GM18511 (cell line): ENCODE results near the gene SDR9C7.
"Not testable (repeated sequence)": the region's sequence is repeated elsewhere in the genome, so short reads cannot be mapped to it uniquely, and the experiment has no call there.

Source experiments
- ATAC-seq: cut with Tn5 transposase; IDR thresholded peaks from one replicate; pipeline ENCODE4 v1.9.1; 2021; ENCODE audit warnings: mild to moderate bottlenecking, moderate library complexity; ENCODE audit not compliant: unreplicated experiment

The SDR9C7 gene

DNA sequence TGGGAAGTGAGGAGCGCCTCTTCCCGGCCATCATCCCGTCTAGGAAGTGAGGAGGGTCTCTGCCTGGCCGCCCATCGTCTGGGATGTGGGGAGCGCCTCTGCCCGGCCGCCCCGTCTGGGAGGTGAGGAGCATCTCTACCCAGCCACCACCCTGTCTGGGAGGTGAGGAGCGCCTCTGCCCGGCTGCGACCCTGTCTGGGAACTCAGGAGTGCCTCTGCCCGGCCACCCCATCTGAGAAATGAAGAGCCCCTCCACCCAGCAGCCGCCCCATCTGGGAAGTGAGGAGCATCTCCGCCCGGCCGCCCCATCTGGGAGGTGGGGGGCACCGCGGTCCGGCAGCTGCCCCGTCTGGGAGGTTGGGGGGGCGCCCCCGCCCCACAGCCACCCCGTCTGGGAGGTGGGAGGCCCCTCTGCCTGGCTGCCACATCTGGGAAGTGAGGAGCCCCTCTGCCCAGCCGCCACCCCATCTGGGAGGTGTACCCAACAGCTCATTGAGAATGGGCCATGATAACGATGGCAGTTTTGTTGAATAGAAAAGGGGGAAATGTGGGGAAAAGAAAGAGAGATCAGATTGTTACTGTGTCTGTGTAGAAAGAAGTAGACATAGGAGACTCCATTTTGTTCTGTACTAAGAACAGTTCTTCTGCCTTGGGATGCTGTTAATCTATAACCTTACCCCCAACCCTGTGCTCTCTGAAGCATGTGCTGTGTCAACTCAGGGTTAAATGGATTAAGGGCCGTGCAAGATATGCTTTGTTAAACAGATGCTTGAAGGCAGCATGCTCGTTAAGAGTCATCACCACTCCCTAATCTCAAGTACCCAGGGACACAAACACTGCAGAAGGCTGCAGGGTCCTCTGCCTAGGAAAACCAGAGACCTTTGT, 54.7 kb downstream of the SDR9C7 start:
- ATAC-seq: not testable (repeated sequence)

DNA sequence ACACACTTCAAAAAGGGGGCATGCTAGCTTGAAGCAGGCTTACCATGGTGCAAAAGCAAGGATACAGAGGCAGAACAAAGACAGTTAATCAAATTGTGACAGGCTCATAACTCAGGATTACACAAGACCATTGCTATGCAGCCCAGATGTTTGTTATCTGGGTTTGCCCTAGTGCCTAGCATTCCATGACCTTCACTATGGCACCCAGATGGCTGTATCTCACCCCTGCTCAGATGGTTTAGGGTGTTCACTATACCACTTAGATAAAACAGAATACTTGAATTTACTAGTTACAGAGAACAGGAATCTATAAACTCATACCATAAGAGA, 56.2 kb downstream of the SDR9C7 start:
- ATAC-seq: no peak

DNA sequence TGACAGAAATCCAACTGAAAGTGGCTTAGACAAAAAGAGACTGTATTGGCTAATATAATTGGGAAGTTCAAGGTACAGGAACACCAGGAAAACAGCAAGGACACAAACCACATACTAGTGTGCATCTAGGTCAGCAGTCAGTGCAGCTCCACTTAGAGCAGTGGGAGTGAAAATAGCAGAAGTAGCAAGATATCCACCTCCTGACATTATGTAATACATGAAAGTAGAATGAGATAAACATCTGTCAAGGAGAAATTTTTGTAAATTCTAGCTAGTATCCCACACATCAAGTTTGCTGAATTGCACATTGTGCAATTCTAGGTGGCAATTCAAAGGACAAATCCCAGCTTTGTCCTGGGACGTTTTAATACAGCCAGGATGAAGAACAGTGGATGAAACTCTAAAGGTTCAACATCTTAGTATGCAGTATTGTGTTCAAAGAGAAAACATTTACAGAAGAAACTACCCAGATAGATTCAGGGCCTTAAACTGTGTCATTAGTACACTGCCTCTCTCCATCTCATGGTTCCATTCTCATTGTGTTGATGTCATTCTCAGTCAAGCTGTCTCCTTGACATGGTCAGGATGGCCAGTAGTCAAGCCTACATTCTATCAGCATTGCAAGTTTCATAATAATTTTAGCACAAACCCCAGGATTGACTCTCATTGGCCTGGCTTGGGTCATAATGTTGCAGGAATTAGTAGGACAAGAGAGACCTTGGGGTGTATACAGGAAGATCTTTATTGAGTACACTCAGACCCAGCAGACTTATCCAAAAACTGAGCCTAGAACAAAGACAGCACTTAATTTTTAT, 56.8 kb downstream of the SDR9C7 start:
- no peak for ATAC-seq

DNA sequence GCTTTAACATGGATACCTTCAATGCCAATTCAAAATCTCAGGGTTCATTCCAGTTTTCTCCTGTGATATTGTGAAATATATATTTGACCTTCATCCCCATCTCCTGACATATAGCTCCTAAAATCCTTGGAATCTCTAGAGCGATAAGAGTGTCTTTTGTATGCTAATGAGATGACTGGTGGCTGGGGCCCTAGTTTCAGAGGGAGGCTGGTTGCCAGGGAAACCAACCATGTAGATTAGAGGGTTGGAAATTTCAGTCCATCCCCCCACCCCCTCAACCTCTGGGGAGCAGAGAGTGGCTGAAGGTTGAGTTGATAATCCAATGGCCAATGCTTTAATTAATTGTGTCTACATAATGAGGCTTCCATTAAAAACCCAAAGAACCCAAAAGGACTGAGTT, 59.4 kb downstream of the SDR9C7 start:
- no peak for ATAC-seq

DNA sequence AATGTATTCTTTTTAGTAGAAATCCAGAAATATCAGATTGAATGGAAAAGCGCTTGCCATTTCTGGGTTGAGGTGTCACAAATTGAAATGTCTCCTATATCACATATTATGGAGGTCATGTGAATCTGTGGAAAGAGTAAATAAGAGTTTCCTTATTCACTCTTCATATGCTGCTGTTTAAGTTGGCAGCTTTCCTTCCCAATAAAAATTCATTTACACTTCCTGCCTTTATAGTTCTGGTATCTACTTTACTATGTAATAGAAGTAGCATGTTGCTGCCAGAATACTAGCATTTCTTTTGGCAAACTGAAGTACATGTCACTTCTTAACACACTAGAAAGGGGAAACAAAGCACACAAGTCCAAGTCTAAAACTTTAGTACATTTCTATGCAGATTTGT, 60.8 kb downstream of the SDR9C7 start:
- ATAC-seq: no peak
